ENCODE data around the gene GABRG3.

The GABRG3 gene

DNA sequence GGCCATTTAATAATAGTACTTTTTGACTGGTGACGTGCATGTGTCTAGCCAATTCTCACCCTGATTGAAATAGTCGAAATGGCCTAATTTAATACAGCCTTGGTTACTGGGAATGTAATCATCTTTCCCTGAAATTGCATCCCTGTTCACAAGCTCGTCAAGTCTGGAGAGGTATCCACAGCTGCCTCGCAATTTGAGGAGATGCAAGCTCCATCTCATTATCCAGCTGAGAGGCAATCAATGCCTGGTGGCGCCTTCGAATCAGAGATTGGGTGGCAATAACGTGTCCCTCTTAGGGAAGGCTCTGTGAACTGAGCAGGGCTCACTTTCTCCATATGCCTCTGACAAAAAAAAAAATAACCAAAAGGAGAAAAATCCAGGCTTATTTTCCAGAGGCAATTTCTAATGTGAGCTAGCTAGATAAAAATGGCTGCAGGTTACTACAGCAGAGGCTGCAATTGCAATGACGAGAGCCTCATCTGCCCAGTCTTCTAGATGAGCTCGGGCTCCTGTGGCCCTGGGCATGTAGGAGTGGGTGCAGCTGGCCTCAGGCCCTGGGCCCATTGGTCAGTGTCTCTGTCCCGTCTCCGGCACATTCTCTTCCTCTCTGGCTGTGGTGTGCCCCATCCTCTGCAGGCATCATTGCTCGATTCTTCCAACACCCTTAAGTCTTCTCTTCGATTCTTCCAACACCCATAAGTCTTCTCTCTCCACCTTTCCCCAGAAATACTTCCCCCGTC, 487.5 kb downstream of the GABRG3 start:
- DNase-seq = peak in 5 of 58 donors; percentile 8 to 44 (median 18)

- no peak for DNase-seq
These were observed 488.9 kb downstream of the GABRG3 start for GRCh38 chr15:27459836-27460235.

- DNase-seq = no peak
These were observed 490.2 kb downstream of the GABRG3 start for GRCh38 chr15:27461181-27461580.

GRCh38 chr15:27463525-27464088, 492.6 kb downstream of the GABRG3 start:
- DNase-seq = peak in 3 of 58 donors; percentile 19 to 28 (median 22)

- no peak for DNase-seq
These were observed 494.1 kb downstream of the GABRG3 start for GRCh38 chr15:27464941-27465612.

GRCh38 chr15:27466758-27467157, 495.8 kb downstream of the GABRG3 start:
- DNase-seq = no peak

- no peak for DNase-seq
These were observed 497.2 kb downstream of the GABRG3 start for GRCh38 chr15:27468151-27468591.

- no peak for DNase-seq
These were observed 502.9 kb downstream of the GABRG3 start for GRCh38 chr15:27473845-27474244.

GRCh38 chr15:27475395-27475794, 504.4 kb downstream of the GABRG3 start:
- no peak for DNase-seq

DNA sequence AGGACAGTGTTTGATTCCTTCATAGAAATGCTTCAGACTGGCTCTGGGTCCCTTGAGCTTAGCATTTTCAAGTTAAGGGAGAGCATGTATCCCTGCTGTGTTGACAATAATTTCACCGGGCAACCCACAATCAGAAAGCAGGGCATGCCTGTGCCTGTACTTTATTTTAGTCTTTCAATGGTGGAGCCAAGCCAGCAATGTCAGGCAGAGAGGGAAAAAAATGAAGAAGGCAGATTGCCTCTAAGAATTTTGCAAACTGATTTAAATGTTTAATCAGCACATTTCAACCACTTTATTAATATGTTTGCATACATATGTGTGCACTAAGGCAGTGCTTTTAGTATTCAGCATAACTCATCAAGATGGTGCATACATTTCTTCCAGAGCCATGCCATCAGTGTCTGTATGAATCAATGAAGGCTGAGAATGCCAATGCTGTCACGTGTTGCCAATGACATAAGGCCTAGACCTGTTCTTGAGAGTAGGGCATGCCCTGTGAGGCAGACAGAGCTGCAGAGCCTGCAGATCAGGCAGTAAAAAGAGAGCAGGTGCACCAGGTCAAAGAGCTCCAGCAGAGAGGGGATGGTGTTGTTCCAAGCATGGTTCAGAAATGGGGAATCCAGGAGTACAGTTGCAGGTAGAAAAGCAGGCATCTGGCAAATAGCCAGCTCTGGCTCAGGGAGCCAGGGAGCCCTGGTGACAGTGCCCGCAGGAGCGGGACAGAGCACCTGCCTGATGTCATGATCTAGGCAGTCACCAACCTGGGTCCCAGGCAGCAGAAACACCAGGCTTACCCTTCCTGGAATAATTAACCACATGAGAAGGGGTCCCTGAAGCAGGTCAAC, 508.5 kb downstream of the GABRG3 start:
- DNase-seq = peak in 1 of 58 donors; percentile 15

DNA sequence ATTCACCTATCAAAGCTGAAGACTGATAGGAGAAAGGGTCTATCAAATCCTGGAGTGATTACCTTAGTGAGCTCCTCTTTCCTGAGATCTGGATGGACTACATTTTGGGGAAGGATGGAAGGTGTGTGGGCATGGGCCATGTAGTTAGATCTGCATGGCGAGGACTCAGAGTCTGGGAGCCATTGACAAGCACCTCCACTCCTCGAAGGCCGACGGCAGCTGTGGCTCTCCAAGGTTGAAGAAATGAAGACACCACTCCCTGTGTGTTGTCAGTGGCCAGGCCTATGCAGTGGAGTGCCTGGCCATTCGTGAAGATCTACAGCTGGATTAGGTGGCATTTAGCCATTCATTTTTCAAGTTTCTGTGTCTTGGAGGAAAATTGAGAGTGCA, 509.2 kb downstream of the GABRG3 start:
- no peak for DNase-seq

DNA sequence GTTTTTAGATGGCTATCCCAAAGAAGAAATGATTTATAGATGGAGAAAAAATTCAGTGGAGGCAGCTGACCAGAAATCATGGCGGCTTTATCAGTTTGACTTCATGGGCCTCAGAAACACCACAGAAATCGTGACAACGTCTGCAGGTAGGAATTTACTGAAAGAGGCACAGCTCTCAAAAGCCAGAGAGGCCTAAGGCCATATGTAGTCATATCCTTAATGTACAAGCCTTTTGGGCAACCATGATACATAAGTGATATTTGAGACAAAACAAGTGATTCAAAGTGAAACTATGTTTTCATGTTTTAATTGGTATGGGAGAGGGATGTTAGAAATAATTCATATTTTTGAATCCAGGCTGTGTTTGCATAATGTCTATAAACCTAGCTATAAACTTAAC, 509.7 kb downstream of the GABRG3 start:
- DNase-seq = no peak

- no peak for DNase-seq
These were observed 510.8 kb downstream of the GABRG3 start for GRCh38 chr15:27481768-27482167.

GRCh38 chr15:27482287-27482686, 511.3 kb downstream of the GABRG3 start:
- DNase-seq = no peak

DNA sequence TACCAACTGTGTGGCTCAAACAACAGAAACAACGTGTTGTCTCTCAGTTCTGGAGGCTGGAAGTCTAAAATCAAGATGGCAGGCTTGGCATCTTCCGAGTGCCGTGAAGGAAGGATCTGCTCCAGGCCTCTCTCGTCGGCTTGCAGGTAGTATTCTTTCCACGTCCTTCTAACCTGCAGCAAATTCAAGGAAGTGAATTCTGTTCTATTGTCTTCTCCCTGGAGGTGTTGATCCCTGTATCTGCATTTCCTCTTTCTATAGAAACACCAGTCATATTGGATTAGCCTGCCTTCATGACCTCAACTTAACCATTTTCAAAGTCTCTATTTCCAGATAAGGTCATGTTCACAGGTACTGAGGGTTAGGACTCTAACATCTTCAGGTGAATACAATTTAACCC, 512.1 kb downstream of the GABRG3 start:
- DNase-seq = no peak

DNA sequence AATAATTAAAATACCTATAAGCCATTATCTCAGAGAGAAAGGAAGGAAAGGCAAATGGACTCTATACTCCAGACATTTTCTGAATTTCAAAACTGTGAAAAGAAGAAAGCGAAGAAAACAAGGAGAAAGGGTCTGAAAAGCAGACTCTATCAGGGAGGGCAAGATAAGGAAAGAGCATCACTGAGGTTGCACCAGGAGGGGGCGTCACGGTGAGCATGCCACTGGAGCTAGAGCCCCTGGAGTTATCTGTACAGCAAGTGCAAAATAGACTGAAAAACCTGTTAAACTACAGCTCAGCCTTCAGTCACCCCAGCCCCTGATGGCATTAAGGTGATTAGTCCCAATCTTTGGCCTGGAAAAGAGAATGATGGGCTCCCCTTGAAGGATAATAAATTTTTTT, 514.3 kb downstream of the GABRG3 start:
- no peak for DNase-seq

DNA sequence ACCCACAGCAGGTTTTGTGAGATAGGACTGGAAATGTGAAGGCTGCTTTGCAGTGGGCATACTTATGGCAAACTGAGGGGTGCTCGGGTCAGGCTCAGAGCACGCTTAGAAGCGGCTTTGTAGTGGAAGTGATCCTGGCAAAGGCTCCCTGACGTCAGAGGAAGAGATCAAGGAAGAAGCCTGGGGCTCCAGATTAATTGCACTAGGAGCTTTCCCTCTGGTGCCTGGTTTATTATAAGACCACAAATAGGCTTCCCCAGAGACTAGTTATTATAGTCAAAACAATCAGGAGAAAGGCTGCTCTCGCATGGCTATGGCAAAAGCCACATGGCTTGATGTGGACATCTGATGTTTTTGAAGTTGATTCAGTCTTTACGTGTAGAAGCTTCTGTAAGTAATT, 515.1 kb downstream of the GABRG3 start:
- no peak for DNase-seq

GRCh38 chr15:27486683-27487647, 516.0 kb downstream of the GABRG3 start:
- peak in 1 of 58 donors; percentile 24 for DNase-seq

DNA sequence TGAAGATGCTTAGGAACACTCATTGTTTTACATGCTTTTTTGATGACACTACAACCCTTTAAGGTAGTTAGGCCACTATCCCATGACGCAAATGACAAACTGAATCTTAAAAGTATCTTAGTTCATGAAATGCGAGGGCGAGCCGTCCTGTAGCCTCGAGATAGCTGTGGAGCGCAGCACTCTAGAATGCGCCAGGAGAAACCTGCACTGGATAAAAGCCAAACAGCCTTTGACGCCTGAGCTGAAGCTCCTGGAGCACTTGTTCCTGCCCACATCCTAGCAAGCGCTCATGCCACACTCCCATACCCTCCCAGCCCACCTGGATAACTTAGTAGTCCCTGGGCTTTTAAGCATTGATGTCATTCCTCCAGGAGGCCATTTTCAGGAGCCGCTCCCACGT, 516.9 kb downstream of the GABRG3 start:
- DNase-seq = no peak

- no peak for DNase-seq
These were observed 520.0 kb downstream of the GABRG3 start for GRCh38 chr15:27490867-27491595.

Measured in anterior cingulate cortex (tissue), 58 donors.